ENCODE results near the gene VAMP5.
"Not testable (repeated sequence)": the region's sequence is repeated elsewhere in the genome, so short reads cannot be mapped to it uniquely, and the experiment has no call there.

The VAMP5 gene

GRCh38 chr2:85550486-85550885, 33.7 kb upstream of the VAMP5 start:
- no peak for DNase-seq (ENCODE audit: low read depth in 3 of 3)

- peak; percentile 75 to 83 (median 83) for DNase-seq (ENCODE audit: low read depth in 3 of 3)
Observed at GRCh38 chr2:85551698-85552678, 32.2 kb upstream of the VAMP5 start.

GRCh38 chr2:85553184-85553583, 31.0 kb upstream of the VAMP5 start:
- no peak for DNase-seq (ENCODE audit: low read depth in 3 of 3)

GRCh38 chr2:85554980-85555612, 29.1 kb upstream of the VAMP5 start:
- no peak for DNase-seq (ENCODE audit: low read depth in 3 of 3)

- no peak for DNase-seq (ENCODE audit: low read depth in 3 of 3)
Observed at GRCh38 chr2:85557130-85557529, 27.1 kb upstream of the VAMP5 start.

- DNase-seq (ENCODE audit: low read depth in 3 of 3), result no peak
Observed at GRCh38 chr2:85558160-85558559, 26.1 kb upstream of the VAMP5 start.

- DNase-seq (ENCODE audit: low read depth in 3 of 3), result not testable (repeated sequence)
Observed at GRCh38 chr2:85560403-85560726, 23.9 kb upstream of the VAMP5 start.

- DNase-seq (ENCODE audit: low read depth in 3 of 3), result no peak
Observed at GRCh38 chr2:85560812-85561279, 23.4 kb upstream of the VAMP5 start.

GRCh38 chr2:85561280-85562212, 22.7 kb upstream of the VAMP5 start, which contains the start of gene GGCX:
GGCX (minus strand) TSS chr2:85561493; CDS start chr2:85561428, 65 bp downstream.
- DNase-seq (ENCODE audit: low read depth in 3 of 3), result peak; percentile 89 to 94 (median 92)

GRCh38 chr2:85564144-85564563, 20.1 kb upstream of the VAMP5 start:
- no peak for DNase-seq (ENCODE audit: low read depth in 3 of 3)

- DNase-seq (ENCODE audit: low read depth in 3 of 3), result no peak
Observed at GRCh38 chr2:85566265-85566664, 18.0 kb upstream of the VAMP5 start.

- DNase-seq (ENCODE audit: low read depth in 3 of 3), result no peak
Observed at GRCh38 chr2:85575739-85576138, 8.5 kb upstream of the VAMP5 start.

- DNase-seq (ENCODE audit: low read depth in 3 of 3), result no peak
Observed at GRCh38 chr2:85577063-85577385, 7.2 kb upstream of the VAMP5 start.

- DNase-seq (ENCODE audit: low read depth in 3 of 3), result peak in 2 of 3 experiments; percentile 50 to 68
Observed at GRCh38 chr2:85577386-85578242, 6.6 kb upstream of the VAMP5 start, which contains the start of gene VAMP8. VAMP8 (plus strand) TSS chr2:85577586; CDS start chr2:85577647, 61 bp downstream.

- DNase-seq (ENCODE audit: low read depth in 3 of 3), result no peak
Observed at GRCh38 chr2:85578243-85579180, 5.7 kb upstream of the VAMP5 start.

- DNase-seq (ENCODE audit: low read depth in 3 of 3), result no peak
Observed at GRCh38 chr2:85579266-85579935, 4.8 kb upstream of the VAMP5 start.

GRCh38 chr2:85580206-85580605, 4.0 kb upstream of the VAMP5 start:
- no peak for DNase-seq (ENCODE audit: low read depth in 3 of 3)

GRCh38 chr2:85582492-85582891, 1.7 kb upstream of the VAMP5 start:
- DNase-seq (ENCODE audit: low read depth in 3 of 3), result no peak
